NCI-H1092 (cell line): ENCODE measurements around the gene PLCH2.

Experiments
- DNase-seq: peaks from one replicate; lab custom pipeline; 2025; lab: John Stamatoyannopoulos, UW

Gene PLCH2

DNA sequence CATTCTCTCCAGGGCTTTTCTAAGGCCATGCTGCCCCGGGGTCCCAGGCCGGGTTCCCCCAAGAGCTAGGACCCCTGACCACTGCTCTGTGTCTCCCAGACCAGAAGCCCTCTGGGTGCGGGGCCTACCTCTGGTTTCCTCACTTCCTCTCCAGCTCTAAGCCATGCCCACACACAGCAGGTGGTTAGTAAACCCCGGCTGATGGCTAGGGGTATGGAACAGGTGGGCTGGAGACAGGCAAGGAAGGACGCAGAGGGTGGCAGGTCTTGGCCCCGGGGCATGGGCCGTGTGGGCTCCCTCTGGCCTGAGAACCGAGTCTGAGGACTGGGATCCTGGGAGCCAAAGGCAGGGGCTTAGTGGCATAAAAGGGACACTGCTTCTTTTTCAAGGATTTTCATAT is 15.9 kb upstream of the PLCH2 start:
- DNase-seq, result no peak

- no peak for DNase-seq
Measured at GRCh38 chr1:2460996-2461751, 14.9 kb upstream of the PLCH2 start.

DNA sequence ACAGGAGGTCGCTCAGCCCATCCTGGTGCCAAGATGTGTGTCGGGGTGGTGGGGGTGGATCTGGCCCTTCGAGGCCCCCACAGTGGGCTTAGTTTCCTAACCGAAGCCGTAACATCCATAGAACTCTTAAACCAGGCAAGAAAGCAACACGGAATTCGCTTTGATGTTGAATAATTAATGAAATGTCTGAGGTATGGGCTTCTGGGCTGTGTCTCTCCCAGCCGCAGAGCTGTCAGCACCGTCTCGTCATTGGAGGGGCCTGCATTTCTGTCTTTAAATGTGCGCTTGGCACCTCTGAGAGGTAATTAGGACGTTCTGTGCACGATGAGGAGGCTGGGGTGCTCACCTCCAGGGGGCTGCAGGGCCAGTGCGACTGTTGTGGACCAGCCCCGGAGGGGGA is 13.3 kb upstream of the PLCH2 start:
- DNase-seq, result no peak

GRCh38 chr1:2463396-2463795 is 12.7 kb upstream of the PLCH2 start:
- DNase-seq, result no peak

- no peak for DNase-seq
Measured at GRCh38 chr1:2465371-2466269, 10.5 kb upstream of the PLCH2 start.

DNA sequence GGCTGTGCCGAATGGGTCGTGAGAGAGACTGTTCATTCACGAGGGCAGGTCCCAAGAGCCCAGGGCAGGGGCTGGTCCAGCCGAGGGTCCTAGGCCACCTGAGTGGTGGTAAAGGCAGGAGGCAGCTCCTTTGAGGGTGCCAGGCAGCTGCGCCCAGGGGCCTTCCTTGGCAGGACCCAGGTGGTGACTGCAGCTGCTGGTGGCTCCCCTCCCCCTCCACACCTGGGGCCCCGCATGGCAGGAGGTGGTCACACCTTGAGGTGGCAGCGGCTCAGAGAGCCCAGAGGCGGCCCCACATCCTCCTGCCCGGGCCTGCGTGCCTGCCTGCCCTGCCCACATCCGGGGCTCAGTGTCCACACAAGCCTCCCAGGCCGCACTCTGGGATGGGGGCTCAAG is 9.8 kb upstream of the PLCH2 start:
- DNase-seq, result no peak

DNA sequence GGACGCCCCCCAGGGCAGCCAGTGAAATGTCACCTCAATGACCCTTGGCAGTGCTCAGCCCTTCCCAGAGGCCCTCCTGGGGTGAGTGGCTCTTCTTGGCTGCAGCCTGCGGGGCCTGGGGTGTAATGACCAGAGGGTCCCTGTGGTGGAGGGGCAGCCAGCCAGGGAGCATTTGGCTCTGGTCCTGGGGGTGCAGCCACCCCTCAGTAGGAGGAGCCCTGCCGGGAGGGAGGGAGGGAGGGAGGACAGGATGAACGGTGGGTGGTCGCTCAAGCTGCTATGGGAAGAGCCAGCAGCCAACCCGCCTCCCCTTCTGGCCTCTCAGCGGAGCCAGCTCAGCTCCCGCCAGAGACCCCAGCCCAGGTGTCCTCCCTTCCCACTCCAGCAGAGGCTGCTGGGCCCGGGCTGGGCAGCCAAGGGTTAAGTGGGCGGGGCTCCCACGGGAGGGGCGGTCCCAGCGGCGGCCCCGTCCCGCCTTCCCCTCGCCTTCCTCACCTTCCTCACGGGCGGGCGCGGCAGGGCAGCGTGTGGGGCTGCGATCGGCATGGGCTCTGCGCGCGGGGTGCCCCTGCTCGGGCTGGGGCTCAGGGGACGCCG is 9.0 kb upstream of the PLCH2 start:
- DNase-seq, result no peak

- no peak for DNase-seq
Measured at GRCh38 chr1:2468041-2468472, 8.0 kb upstream of the PLCH2 start.

- DNase-seq, result no peak
Measured at GRCh38 chr1:2468540-2468939, 7.5 kb upstream of the PLCH2 start.

DNA sequence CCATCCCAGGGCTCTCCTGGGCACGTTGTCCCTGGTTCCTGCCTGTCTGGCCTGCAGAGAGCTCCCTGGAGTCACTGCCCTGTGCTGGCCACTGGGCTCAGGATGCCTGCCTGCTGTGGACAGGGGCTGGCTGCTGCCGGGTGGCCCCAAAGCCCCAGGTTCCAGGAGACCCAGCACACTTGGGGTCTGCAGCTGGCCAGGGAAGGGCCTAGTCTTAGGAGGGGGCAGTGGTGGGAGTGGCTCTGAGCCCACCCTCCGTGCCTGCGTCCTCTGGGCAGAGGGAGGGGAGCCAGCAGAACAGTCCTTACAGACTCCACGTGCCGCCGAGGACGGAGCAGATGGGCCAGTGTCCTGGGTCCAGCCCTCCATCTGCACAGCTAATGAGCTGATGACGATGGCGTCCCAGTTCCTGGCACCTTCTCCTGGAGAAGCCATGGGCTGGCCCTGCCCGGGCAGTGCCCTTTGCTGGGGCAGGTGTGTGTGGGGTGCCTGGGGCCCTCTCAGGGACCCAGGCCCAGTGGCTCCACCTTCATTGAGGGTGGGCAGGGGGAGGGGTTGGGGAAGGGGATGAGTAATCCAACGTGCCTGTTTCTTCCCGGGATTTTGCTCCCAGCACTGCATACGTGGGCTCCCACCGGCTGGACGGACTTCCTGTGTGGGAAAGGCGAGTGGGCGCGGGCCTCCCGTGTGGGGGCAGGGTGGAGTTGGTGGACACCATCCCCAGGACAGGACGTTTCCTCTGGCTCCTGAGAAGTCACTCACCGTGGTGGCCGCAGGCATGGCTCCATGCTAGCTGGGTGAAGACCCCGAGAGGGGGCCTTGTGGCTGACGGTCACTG is 6.8 kb upstream of the PLCH2 start:
- no peak for DNase-seq

GRCh38 chr1:2470290-2471158 is 5.6 kb upstream of the PLCH2 start:
- DNase-seq, result no peak

- no peak for DNase-seq
Measured at GRCh38 chr1:2471159-2471471, 5.0 kb upstream of the PLCH2 start.

DNA sequence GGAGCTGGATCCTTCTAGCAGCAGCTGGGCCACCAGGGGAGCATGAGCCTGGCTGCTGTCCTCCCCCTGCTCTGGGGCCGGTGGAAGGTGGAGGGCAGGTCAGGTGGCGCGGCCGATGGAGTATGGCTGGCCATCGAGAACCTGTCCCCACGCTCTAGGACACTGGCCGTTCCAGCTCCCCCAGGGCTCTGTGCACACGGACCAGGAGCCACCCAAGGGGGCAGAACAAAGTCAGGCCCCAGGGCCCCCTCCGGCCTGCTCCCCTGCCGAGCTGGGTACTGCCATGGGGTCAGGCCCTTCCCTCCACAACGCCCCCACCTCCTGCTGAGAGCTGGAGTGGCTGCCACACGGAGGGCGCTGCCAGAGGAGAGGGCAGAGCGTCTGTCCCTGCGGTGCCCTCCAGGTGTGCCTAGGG is 4.5 kb upstream of the PLCH2 start:
- DNase-seq, result no peak

GRCh38 chr1:2472109-2472508 is 4.0 kb upstream of the PLCH2 start:
- DNase-seq, result no peak

GRCh38 chr1:2472561-2473177 is 3.4 kb upstream of the PLCH2 start:
- no peak for DNase-seq

DNA sequence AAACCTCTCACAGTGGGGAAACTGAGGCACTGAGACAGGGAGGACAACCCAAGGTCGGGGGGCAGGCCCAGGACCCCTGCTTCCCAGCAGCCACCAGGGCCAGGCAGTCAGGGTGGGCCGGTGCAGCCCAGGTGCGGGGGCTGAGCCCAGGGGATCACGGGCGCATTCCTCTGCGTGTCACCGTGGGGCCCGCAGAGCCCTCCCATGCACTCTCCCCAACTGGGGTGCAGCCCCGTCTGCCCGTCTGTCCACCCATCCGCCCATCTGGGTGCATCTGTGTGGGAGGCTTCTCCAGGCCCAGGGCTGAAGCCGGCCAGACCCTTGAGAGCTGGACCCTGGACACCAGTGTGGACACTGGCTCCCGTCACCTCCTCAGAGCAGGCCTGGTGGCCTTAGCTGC is 2.9 kb upstream of the PLCH2 start:
- DNase-seq, result no peak

- no peak for DNase-seq
Measured at GRCh38 chr1:2474104-2474844, 1.8 kb upstream of the PLCH2 start.

- DNase-seq, result no peak
Measured at GRCh38 chr1:2474933-2475371, 1.1 kb upstream of the PLCH2 start.

DNA sequence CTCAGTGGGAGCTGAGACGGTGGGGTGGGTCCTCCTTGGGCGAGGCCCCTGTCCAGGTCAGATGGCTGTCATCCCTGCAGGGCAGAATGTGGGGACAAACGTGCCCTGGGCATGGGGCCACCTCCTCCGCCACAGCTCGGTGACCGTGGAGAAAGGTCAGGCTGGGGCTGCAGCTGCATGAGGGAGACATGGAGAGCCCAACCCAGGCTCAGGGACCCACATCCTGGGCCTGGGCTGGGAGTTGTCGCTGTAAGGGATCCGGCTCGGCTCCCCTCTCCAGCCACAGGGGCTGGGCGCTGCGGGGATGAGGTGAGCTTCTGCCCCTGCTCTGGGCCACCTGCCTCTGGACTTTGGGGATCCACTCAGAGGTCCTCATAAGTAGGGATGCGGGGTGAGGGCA is 518 bp upstream of the PLCH2 start:
- DNase-seq, result no peak

DNA sequence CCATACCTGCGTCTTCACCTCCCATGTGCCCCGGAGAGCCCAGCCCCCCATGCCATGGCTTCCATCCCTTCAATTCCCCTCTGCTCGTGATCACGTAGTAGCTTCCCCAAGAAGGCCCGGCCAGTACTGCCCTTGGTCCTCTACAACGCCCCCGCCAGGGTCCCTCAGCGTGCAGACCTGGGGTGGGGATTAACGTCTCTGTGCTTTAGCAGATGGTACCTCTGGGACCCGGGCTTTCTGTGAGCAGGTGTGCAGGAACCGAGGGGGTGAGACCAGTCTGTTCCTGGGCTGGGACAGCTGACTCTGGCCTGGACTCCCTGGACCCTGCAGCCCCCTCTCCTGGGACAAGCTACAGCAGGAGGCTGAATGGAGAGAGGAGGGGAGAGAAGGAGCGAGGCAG is 1.2 kb downstream of the PLCH2 start:
- DNase-seq, result no peak
